GM18499 (cell line): Measurements from ENCODE around the gene METTL26.
A peak's percentile ranks its signal among the peaks of the same experiment; 100 is the strongest.

Source experiments
- ATAC-seq: cut with Tn5 transposase; IDR thresholded peaks from one replicate; pipeline ENCODE4 v1.9.1; 2021; ENCODE audit warnings: moderate number of reproducible peaks; ENCODE audit not compliant: insufficient read depth, unreplicated experiment

METTL26 gene

DNA sequence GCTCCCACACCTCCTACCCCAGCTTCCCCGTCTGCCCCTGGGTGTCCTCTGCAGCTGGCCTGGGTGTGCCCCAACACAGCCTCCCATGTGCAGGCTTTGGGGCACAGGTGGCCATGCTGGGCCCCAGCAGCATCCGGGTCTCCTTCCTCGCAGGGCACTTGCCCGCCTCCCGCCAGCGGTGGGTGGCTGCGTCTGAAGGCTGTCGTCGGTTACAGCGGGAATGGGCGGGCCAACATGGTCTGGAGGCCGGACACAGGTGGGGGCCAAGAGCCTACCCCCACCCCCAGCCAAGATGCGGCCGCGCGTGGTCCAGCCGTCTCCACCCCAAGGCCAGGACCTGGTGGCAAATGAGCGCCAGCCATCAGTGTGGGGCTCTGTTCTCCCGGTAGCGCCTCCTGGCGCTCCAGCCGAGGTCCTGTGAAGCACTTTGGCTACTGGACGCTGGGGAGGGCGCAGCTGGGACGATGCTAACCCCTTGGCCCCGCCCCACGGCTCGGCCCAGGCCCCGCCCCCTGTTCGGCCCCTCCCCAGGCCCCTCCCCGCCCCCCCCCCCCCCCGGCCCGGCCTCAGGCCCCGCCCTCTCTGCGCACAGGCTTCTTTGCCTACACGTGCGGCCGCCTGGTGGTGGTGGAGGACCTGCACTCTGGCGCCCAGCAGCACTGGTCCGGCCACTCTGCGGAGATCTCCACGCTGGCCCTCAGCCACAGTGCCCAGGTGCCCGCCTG, 24.5 kb upstream of the METTL26 start:
- ATAC-seq, result no peak

DNA sequence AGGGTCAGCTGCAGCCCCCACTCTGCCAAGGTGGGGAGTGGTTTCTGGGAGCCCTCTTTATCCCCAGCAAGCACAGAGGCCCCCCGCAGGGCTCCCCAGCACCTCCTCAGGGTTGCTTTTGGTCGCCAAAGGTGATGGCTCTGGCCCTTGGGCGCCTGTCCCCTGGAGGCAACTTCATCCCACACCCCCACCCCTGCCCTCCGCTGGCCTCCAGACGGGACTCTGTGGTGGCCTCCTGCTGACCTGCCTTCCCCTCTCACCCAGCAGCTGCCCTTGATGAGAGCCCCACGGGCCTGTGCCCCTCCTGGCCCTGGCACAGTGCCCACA, 24.0 kb upstream of the METTL26 start:
- ATAC-seq, result no peak

DNA sequence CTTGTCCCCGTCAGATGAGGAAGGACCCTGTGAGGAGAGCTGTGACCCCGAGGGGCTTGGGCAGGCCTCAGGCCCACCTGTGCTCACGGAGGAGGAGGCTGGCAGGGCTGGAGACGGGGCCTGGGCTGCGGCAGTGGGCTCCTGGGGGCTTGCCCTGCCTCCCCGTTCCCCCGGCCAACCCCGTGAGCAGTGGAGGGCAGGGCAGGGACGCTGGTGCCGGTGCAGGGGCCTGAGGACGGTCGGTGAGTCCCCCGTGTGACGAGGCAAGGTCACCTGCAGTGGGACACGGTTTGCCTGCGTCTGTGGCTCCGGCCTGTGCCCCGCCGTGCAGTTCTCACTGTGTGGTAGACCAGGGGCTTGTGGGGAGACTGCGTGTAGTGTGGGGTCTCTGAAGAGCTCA, 23.5 kb upstream of the METTL26 start:
- ATAC-seq, result no peak

DNA sequence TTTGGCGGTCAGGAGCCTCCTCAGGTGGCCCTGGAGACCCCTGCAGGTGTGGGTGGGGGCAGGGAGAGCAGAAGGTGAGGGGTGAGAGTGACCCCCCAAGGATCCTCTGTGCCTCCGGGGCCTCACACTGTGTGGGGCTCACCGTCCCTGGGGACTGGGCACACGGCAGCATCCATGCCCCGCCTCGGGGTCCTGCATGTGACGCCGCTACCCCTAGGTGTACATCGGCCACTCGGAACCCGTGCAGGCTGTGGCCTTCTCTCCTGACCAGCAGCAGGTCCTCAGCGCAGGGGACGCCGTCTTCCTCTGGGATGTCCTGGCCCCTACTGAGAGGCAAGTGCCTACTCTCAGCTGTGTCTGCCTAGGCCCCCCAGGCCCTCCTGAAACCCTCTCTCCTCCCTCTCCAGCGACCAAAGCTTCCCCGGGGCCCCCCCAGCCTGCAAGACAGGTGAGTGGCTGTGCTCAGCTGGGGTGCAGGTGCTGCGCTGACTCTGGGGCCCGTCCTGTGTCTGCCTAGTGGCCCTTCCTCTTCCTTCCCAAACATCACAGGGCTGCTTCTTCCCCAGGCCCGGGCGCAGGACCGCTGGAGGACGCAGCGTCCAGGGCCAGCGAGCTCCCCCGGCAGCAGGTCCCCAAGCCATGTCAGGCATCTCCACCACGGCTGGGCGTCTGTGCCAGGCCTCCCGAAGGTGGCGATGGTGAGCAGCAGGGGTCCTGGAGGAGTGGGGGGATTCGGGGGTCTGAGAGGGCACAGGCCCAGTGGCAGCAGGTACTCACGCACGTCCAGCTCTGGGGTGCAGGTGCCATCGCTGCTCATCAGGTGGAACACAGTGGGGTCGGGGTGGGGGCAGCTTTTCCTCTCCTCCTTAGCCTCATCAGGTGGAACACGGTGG, 22.8 kb upstream of the METTL26 start:
- ATAC-seq, result no peak

DNA sequence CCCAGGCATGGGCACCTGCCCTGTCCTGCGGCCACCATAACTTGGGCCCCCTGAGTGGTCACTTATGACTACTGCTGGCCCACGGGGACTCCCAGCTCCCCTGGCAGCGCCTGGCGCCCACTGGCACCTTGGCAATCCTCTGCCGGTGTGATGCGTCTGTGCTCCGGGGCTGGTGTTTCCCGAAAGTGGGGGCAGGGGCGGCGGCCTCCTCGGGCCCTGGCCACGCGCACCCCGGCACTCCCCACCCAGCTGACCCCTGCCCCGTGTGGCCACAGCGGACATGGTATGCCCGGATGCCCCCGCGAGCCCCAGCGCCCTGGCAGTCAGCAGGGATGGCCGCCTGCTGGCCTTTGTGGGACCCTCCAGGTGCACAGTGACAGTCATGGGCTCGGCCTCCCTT, 21.4 kb upstream of the METTL26 start:
- ATAC-seq, result no peak

DNA sequence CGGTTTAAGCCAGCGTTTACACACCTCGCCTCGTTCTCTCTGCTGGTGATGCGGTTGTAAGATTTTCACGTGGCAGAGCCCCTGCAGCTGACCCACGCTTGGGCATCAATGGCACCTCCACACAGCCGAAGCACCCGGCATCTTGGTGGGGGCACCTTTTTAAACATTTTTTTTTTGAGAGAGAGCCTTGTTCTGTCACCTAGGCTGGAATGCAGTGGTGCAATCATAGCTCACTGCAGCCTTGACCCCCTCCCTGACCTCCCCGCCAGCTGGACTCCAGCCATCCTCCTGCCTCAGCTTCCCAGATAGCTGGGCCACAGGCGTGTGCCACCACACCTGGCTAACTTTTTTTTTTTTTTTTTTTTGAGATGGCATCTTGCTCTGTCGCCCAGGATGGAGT, 17.9 kb upstream of the METTL26 start:
- ATAC-seq, result no peak

DNA sequence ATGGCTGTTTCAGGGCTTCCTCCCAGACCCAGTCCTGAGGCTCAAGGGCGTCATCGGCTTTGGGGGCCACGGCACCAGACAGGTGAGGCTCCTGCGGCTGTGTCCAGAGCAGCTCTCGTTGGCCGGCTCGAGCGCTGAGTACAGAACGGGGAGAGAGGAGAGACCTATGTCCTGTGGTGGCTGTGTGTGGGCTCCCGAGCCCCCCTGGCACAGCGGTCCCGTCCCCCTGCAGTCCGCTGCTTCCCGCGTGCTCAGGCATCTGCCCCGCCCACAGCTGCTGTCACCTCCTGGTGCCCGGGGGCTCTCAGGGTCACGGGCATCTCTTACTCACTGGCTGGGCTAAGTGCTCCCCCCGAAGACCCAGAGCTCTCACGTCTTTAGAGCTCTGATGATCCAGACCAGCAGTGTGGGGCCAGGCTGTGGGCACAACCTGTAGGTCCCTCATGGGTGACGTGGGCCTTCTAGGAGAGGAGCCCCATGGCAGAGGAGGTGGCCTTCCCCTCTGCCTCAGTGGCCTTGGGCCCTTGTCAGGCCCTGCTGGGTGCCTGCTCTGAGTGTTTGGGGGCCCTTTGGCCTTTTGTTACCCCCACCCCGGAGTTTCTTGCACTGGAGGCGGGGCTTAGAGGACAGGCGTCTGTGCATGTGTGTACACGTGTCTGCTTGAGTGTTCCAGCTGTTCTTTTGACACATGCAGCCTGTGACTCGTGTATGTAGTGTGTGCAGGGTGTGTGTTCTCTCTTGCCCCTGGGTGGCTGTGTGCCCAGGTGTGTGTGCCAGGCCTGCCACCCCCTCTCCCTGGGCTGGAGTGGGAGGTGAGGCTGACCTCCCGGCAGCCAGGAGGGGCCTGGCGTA, 16.6 kb upstream of the METTL26 start:
- no peak for ATAC-seq

DNA sequence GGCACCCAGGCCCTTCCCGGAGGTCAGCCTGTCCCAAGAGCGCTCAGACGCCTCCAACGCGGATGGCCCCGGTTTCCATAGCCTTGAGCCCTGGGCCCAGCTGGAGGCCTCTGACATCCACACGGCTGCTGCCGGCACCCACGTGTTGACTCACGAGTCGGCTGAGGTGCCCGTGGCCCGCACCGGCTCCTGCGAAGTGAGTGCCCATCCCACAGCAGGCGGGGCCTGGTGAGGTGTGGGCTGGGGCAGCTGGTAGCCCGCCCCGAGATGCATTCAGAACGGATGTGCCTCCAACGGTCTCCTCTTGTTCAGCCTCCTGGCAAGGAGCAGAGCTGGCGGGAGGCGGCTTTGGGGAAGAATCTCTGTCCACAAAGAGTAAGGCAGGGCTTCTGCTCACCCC, 15.7 kb upstream of the METTL26 start:
- ATAC-seq, result no peak

DNA sequence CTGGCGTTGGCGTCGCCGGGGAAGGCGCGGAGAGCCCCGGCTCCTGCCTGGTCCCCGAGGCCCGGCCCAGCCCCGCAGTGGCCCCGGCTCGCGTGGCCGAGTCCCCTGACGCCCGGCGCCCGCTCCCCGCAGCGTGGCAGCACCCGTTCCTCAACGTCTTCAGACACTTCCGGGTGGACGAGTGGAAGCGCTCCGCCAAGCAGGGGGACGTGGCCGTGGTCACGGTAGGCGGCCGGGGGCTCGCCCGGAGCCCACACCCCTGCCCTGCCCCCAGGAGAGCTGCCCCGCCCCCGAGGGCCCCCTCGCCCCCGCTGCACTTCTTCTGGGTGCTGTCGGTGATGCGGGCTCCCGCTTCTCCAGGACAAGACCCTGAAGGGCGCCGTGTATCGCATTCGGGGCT, 13.5 kb upstream of the METTL26 start:
- no peak for ATAC-seq

DNA sequence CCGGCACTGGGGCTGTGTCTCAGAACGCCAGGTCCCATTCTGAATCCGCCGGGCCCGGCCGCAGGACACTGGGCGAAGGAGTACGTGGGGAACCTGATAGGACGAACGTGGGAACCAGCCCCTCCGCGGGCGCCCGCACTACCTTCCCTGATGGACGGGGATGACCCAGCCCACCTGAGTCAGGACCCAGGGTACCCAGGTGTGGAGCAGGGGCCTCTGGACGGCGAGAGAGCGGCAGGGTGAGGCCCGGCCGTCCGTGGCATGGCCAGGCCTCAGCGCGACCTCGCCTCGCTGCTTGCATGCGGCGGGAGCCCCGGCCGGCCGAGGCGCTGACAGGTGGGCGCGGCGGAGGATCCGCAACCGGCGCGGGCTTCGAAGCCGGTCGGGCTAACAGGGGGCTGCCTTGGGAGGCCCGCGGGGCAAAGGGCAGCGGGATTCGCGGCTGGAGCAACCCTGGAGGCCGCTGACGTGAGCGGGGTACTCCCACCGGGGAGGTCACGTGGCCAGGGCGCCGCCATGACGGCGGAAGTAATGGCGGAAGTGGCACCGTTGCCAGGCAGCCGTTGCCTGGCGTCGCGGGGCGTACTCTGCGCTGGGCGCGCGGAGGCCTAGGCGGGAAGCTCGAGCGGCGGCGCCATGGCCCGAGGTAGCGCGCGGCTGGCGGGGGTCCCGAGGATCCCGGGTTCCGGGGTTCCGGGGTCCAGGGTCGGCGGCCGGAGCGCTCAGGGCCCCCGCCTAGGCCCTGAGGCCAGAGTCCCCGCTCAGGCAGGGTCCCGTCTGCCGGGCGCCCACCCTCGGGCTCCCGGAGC, 12.9 kb upstream of the METTL26 start, which contains the start of gene WDR90:
WDR90 (plus strand) TSS at position 585 of the 809 bp plus-strand sequence; CDS start at position 637, 52 bp downstream.
- ATAC-seq, result peak; percentile 39

DNA sequence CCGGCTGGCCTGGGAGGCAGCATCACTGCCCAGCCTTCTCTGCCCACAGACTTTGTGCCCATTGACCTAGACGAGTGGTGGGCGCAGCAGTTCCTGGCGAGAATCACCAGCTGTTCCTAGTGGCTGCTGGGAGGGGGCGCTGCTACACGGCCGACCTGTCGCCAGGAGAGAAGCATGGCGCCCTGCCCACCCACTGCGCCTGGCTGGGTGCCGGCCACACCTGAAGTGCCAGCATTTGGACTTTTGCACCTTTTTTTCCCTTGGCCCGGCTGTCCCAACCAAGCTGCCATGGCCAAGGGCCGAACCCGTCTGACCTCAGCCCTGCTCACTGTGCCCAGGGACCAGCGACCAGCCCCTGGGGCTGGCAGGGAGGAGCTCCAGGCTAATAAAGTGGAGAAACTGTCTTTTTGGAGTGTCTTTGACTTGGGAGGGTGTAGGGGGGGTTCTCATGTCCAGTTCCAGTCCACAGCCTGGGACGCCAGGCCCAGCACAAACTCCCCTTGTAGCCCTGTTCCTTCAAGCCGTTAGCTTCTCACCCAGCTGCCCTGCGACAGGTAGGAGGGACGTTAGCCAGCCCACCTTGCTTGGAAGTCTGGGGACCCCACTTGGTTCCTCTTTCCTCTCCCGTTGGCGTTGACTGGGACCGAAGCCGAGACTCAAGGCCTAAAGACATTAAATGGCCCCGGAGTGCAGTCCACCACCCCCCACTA, 12.1 kb upstream of the METTL26 start:
- ATAC-seq, result no peak

DNA sequence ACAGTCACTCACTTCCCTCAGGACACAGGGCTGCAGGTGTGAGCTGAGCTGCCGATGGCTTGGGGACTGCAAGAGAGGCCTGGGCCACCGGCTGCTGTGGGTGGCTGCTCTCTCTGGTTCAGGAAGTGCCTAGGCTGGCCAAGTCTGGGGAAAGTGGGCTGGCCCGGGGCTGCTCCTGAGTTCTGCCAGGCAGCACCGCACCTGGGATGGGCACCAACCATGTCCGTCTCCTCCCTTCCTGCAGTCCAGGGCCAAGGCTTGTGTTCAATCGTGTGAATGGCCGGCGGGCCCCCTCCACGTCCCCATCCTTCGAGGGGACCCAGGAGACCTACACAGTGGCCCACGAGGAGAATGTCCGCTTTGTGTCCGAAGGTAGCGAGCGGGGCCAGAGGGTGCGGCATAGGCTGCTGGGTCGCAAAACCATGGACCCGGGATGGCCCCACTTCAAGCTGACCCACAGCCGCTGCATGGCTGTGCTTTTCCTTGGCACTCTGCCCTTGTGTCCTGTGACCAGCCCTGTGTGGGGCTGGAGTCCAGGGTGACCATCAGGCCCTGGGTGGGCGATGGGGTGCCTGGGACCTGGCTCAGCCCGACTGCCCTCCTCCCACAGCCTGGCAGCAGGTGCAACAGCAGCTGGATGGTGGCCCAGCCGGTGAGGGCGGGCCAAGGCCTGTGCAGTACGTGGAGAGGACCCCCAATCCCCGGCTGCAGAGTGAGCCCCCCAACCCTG, 11.2 kb upstream of the METTL26 start:
- ATAC-seq, result no peak

DNA sequence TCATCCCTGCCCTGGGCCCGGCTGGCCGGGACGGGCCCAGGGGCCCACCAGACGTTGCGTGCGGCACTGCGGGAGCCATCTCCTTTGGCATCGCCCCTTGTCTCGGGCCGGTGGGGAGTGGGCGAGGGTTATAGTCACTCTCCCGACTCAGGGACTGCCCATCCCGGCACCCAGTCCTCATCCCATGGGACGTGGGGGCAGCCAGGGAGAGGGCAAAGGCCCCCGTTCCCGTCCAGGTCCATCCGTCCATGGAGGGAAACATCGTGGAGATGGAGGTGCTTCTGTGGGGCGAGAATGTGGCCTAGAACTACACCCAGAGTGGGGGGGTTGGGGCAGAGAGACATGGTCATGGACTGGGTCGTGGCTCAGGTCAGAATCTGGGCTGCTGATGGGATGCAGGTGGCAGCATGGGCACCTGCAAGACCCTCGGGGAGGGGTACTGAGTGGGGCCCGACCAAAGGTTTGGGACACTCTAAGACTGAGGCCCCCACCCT, 10.6 kb upstream of the METTL26 start:
- ATAC-seq, result no peak

DNA sequence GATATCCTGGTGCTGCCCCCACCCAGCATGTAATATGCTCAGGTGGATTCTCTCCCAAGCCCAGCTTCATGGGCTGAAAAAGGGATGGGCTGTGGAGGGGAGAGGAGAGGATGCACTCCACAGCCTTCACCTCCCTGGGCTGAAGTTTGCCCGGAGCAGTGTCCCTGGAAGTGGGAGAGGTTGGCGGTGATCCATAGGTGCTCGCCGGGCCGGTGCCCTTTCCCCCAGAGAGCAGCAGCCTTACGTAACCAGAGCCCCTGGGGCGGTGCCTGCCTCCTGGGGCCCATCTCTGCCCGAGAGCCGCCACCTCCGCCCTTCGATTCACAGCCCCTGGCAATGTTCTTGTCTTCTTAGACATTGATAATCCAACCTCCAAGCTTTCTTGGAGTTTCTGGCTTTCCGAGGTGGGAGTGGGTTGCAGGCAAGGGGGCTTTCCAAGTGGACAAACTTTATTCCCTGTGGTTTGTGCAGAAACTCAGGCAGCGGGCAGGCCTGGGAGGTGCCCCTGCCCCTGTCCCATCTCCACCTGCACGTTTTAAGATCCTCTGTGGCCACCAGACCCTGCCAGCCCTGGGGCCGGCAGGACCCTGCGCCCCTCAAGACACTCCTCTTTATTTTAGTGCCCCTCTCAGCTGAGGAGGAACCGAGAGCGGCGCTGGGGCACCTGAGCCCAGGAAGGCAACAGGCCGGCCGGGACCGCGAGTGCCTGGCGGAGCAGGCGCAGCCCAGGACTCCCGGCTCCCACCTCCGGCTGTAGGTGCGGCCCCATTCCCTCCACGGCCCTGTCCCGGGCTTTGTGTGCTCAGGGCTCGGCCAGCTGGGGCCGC, 10.0 kb upstream of the METTL26 start:
- no peak for ATAC-seq

DNA sequence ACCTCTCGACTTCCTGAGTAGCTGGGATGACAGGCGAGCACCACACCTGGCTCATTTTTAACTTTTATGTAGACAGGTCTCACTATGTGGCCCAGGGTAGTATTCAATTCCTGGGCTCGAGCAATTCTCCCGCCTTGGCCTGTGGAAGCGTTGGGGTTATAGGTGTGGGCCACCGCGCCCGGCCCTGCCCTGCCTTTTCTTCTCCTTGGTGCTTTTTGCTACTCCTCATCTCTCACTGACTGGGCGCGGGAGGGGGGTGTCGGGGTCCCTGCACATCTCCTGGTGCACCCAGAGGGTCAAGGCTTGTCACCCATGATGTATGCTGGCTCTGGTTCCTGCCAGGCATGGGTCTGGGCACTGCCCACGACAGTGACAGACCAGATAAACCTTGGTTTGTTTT, 8.5 kb upstream of the METTL26 start:
- ATAC-seq, result no peak

DNA sequence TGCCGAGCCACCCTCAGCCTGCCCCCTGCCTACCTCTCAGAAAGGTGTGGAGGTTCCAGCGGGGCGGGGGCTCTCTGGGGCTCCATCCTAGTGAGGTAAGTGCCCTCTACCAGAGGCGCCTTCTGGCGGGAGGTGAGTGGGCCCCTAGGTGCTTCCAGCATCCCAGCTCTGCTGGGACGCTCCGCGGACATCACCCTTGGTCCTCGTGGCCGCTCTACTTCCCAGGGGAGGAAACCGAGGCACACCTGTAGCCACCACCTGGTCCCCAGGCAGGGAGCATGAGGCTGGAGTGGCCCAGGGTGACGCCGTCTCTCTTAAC, 6.9 kb upstream of the METTL26 start:
- no peak for ATAC-seq

DNA sequence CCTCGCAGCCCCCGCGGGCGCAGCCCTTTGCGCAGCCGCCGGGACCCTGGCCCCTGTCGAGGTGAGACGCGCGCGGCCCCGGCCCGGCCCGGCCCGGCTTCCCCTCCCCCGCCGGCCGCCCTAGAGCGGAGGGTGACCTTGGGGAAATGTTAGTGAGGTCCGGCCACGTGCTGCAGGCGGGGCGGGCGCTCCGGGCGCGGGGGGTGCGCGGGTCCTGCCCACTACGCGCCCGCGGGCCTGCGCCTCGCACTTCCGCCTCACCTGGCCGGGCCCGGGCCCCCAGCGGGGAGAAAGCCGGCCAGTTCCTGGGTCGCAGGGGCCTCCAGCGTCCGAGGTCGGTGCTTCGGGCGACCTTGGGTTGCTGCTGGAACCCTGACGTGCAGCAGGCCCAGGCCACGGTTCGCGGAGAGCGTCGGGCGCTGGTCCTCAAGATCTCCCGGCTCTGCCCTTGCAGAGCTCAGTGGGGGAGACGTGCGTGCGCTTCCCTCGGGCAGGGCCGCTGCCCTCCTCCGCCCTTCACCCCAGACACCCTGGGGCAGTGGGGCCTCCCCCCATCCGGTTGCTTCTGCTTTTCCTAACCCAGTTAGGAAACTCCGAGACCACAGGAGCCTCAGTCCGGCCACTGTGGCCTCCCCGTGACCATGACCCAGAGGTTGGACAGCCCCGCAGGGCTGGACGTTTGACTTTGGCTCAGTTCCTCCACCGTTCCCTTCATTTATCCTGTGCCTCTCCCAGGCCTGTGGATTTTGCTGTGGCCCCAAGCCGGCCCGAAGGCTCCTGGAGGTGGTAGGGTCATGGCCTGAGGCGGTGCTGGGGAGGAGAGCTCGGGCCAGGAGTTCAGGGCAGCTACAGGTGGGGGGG, 6.3 kb upstream of the METTL26 start:
- no peak for ATAC-seq
